CD4-positive, CD25-positive, alpha-beta regulatory T cell (primary cell): ENCODE measurements around the gene KIZ. TPM values are rescaled to one million over a fixed set of nuclear protein-coding genes. Genes with fewer than 3 reads are reported as not detected.

Experiments
- ATAC-seq, 2 donors: fragments of 150-1000 bp; cut with Tn5 transposase; one replicate each; pipeline ENCODE4 v1.10.0; 2021; ENCODE audit warnings: low read depth in 2 of 2, moderate number of reproducible peaks in 2 of 2, moderate library complexity in 1 of 2
- DNase-seq, 3 donors: peaks; one replicate each; pipeline versions ENCODE4 v3.0.0 to v3.0.0-alpha.2; 2012 to 2022; ENCODE audit warnings: mixed read lengths in 1 of 3
- H3K27ac ChIP-seq: one replicate; pipeline ENCODE4 v1.7.0; 2013; ENCODE audit warnings: mild to moderate bottlenecking, low read length; ENCODE audit not compliant: insufficient read depth, poor library complexity, severe bottlenecking
- H3K27me3 ChIP-seq: one replicate; pipeline ENCODE4 v1.7.0; 2013; ENCODE audit warnings: low read length; ENCODE audit not compliant: control insufficient read depth, insufficient read depth
- H3K36me3 ChIP-seq: one replicate; pipeline ENCODE4 v1.7.0; 2013; ENCODE audit warnings: mild to moderate bottlenecking, low read length, moderate library complexity; ENCODE audit not compliant: control insufficient read depth, insufficient read depth
- H3K4me1 ChIP-seq: 2 replicates; pipeline ENCODE4 v1.7.0; 2013; ENCODE audit warnings: mild to moderate bottlenecking, low read length; ENCODE audit not compliant: insufficient read depth, control insufficient read depth, poor library complexity, severe bottlenecking
- H3K4me3 ChIP-seq: one replicate; pipeline ENCODE4 v1.7.0; 2013; ENCODE audit warnings: low read depth, mild to moderate bottlenecking, low read length, moderate library complexity
- H3K9me3 ChIP-seq, 2 experiments: 1 replicate in 1 of 2; 2 replicates in 1 of 2; pipeline ENCODE4 v1.7.0; 2013; ENCODE audit warnings: low read length in 2 of 2, mild to moderate bottlenecking in 1 of 2, moderate library complexity in 1 of 2; ENCODE audit not compliant: control insufficient read depth in 2 of 2
- H3K27ac Mint-ChIP-seq, 3 donors: one replicate each; pipeline ENCODE4 v1.8.0; 2020 to 2022; ENCODE audit warnings: mild to moderate bottlenecking in 3 of 3, mixed read lengths in 3 of 3, moderate library complexity in 2 of 3
- H3K27me3 Mint-ChIP-seq: one replicate; pipeline ENCODE4 v1.8.0; 2022; ENCODE audit warnings: mild to moderate bottlenecking, mixed read lengths
- H3K36me3 Mint-ChIP-seq: one replicate; pipeline ENCODE4 v1.8.0; 2020; ENCODE audit warnings: mixed read lengths
- H3K4me1 Mint-ChIP-seq, 4 donors: one replicate each; pipeline ENCODE4 v1.8.0; 2020 to 2022; ENCODE audit warnings: mixed read lengths in 4 of 4, mild to moderate bottlenecking in 1 of 4
- H3K4me3 Mint-ChIP-seq, 4 donors: one replicate each; pipeline ENCODE4 v1.8.0; 2020 to 2022; ENCODE audit warnings: mild to moderate bottlenecking in 4 of 4, mixed read lengths in 4 of 4, moderate library complexity in 3 of 4
- H3K9me3 Mint-ChIP-seq, 7 donors: one replicate each; pipeline ENCODE4 v1.8.0; 2020 to 2022; ENCODE audit warnings: mixed read lengths in 7 of 7, mild to moderate bottlenecking in 3 of 7, moderate library complexity in 2 of 7
- polyA plus RNA-seq, 4 donors: library from polyadenylated mRNA; unstranded; fragments of 300-500 nt; fragmentation: Illumina TruSeq; gene quantifications; one replicate each; pipeline ENCODE4 v1.2.3, GENCODE V29; 2021
- total RNA-seq: library from RNA; stranded (reverse); gene quantifications from one replicate; pipeline ENCODE4 v1.2.3, GENCODE V29; 2022

The KIZ gene
- total and polyA plus RNA-seq, 5 donors from 2014 or later, result 16.8 to 32.8 (median 21.0) TPM

DNA sequence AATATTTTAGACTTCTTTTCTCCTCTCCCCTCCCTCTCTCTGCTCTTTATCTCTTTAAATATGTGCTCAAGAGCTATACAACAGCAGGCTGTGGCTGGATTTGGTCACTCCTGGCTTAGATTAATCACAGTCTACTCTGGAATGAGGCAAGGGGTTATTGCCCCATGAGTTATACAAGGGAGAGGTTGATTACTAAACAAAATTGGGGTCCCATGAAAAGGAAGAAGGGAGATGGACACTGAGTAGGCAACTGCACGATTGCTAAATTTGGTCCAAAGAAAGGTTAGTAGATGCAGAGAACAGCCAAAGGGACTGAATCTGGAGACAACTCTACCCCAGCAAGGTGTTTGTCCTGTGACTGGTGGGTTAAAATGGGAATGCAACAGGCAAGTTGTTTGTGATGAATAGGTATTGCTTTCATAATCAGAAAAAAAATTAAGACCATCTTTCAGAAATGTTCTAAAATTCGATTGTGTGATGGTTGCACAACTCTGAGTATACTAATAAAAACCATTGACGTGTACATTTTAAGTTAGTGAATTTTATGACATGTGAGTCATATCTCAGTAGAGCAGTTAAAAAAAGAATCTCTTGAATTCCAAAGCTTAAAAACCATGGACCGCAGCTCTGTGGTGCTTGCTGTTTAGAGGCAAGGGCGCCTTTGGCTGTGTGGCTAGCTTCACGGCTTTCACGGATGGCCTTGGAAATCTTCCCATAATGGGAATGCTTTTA lies 57.1 kb downstream of the KIZ start:
- Histone ChIP-seq H3K4me1 (no peaks in the 10 kb centered on the region), H3K27ac (no peak overlapping the region), H3K4me3 (no peak overlapping the region), H3K9me3 (no peaks in the 10 kb centered on the region), H3K27me3 (no peaks in the 10 kb centered on the region), H3K36me3 (no peaks in the 10 kb centered on the region)
- no peaks in the 10 kb centered on the region for H3K27me3 Mint-ChIP-seq
- no peak for DNase-seq
- no peak overlapping the region for H3K4me3 Mint-ChIP-seq
- no peaks in the 10 kb centered on the region for H3K9me3 Mint-ChIP-seq
- peaks cover 5 to 17% (median 9%) of the 10 kb centered on the region in 4 donors for H3K4me1 Mint-ChIP-seq
- peaks cover 34% of the 10 kb centered on the region for H3K36me3 Mint-ChIP-seq
- no peak for ATAC-seq
- no peak overlapping the region for H3K27ac Mint-ChIP-seq

DNA sequence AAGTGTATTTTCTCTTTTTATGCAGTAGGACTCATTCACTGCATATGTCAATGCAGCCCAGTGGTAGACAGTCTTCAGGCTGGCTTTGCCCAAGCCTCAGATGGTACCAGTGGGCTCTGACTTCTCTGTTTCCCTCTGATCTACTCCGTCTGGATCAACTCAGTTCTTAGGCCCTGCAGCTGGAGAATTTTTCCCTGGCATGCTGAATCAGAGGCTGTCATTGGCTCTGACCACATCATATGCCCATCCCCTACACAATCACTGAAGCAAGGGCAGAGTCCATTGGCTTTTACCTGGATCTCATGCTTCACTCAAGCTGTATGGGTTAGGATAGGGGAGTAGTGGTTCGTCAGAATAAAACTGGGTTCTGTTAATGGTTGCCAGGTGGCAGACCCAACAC lies 57.8 kb downstream of the KIZ start:
- no peaks in the 10 kb centered on the region for H3K9me3 Mint-ChIP-seq
- H3K27ac Mint-ChIP-seq, result no peak overlapping the region
- no peaks in the 10 kb centered on the region for H3K9me3 ChIP-seq
- DNase-seq (no peak), ATAC-seq (no peak)
- no peaks in the 10 kb centered on the region for H3K4me1 ChIP-seq
- no peaks in the 10 kb centered on the region for H3K27me3 Mint-ChIP-seq
- no peaks in the 10 kb centered on the region for H3K36me3 ChIP-seq
- peaks cover 32% of the 10 kb centered on the region for H3K36me3 Mint-ChIP-seq
- no peak overlapping the region for H3K27ac ChIP-seq
- H3K4me1 Mint-ChIP-seq, result peaks cover 5 to 13% (median 9%) of the 10 kb centered on the region in 4 donors
- H3K4me3 ChIP-seq, result no peak overlapping the region
- no peak overlapping the region for H3K4me3 Mint-ChIP-seq
- H3K27me3 ChIP-seq, result no peaks in the 10 kb centered on the region

DNA sequence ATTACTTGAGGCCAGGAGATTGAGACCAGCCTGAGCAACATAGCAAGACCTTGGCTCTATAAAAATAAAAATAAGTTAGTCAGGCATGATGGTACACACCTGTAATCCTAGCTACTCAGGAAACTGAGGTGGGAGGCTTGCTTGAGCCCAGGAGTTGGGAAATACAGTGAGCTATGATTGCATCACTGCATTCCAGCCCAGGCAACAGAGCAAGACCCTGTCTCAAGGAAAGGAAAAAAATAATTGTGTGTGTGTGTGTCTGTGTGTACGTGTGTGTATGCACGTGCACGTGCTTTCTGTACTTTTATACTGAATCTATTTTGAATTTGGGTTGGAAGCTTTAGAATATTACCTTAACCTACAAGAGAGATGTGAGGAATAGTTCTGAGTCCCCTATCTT lies 58.9 kb downstream of the KIZ start:
- H3K4me3 ChIP-seq, result no peak overlapping the region
- no peaks in the 10 kb centered on the region for H3K4me1 ChIP-seq
- no peak overlapping the region for H3K4me3 Mint-ChIP-seq
- peaks cover 29% of the 10 kb centered on the region for H3K36me3 Mint-ChIP-seq
- H3K27me3 ChIP-seq, result no peaks in the 10 kb centered on the region
- no peaks in the 10 kb centered on the region for H3K9me3 ChIP-seq
- no peaks in the 10 kb centered on the region for H3K36me3 ChIP-seq
- H3K27ac ChIP-seq, result no peak overlapping the region
- DNase-seq, result no peak
- ATAC-seq, result no peak
- H3K9me3 Mint-ChIP-seq, result no peaks in the 10 kb centered on the region
- no peaks in the 10 kb centered on the region for H3K27me3 Mint-ChIP-seq
- H3K4me1 Mint-ChIP-seq, result peaks cover 0 to 5% (median under 1%) of the 10 kb centered on the region in 4 donors
- no peak overlapping the region for H3K27ac Mint-ChIP-seq

GRCh38 chr20:21185849-21186248 lies 60.0 kb downstream of the KIZ start:
- H3K4me3 ChIP-seq, result no peak overlapping the region
- no peaks in the 10 kb centered on the region for H3K9me3 Mint-ChIP-seq
- H3K4me1 ChIP-seq, result no peaks in the 10 kb centered on the region
- peaks cover 0 to 5% (median 2%) of the 10 kb centered on the region in 4 donors for H3K4me1 Mint-ChIP-seq
- no peaks in the 10 kb centered on the region for H3K27me3 Mint-ChIP-seq
- H3K27ac Mint-ChIP-seq, result no peak overlapping the region
- H3K4me3 Mint-ChIP-seq, result no peak overlapping the region
- H3K27ac ChIP-seq, result no peak overlapping the region
- no peak for ATAC-seq
- DNase-seq, result no peak
- H3K36me3 Mint-ChIP-seq, result peaks cover 31% of the 10 kb centered on the region
- H3K36me3 ChIP-seq, result no peaks in the 10 kb centered on the region
- no peaks in the 10 kb centered on the region for H3K27me3 ChIP-seq
- H3K9me3 ChIP-seq, result no peaks in the 10 kb centered on the region

DNA sequence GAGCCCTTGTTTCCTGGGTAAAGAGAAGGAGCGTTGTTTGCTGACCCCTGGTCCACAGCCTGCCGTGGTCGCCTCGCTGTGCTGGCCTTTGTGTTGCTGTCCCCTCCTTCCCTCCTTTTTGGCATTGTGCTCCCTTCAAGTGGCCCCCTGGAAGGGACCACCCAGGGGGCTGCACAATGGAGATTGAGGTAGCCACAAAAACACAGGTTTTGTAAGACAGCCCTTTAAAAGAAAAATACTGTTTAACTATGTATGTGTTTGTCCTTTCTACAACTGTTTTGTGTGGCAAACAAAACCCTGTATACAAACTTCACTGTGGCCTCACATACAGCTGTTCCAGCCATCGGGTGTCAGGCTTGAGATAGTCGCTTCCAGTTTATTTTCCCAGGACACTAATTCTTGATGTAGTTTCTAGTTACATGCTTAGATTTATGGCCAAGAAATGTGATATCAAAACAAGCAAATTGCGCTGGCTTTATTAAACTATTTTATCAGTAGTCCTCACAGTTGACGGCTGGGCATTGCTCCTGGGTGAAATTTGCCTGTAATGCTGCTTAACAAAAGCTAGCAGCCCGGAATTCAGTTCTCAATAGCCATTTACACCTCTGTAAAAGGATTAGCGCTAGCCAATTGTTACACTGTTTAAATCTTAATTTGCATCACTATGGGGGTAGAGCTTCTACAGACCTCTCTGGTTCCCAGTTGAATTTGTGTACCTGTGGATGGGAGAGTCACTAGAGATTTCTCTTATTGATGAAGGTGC lies 64.1 kb downstream of the KIZ start:
- H3K27ac Mint-ChIP-seq, result no peak overlapping the region
- peaks cover 34% of the 10 kb centered on the region for H3K36me3 Mint-ChIP-seq

GRCh38 chr20:21190869-21191268 lies 65.0 kb downstream of the KIZ start:
- Mint-ChIP-seq H3K9me3 (no peaks in the 10 kb centered on the region), H3K27ac (no peak overlapping the region), H3K4me3 (no peak overlapping the region), H3K4me1 (peaks cover 0 to 6% (median 0%) of the 10 kb centered on the region in 4 donors), H3K36me3 (peaks cover 38% of the 10 kb centered on the region), H3K27me3 (no peaks in the 10 kb centered on the region)
- H3K27ac ChIP-seq, result no peak overlapping the region
- no peak overlapping the region for H3K4me3 ChIP-seq
- ATAC-seq, result no peak
- H3K9me3 ChIP-seq, result no peaks in the 10 kb centered on the region
- no peak for DNase-seq
- no peaks in the 10 kb centered on the region for H3K36me3 ChIP-seq
- no peaks in the 10 kb centered on the region for H3K27me3 ChIP-seq
- H3K4me1 ChIP-seq, result no peaks in the 10 kb centered on the region

More for the DNA sequence above, 64.1 kb downstream of the KIZ start:
- no peak overlapping the region for H3K4me3 Mint-ChIP-seq
- ATAC-seq, result no peak
- no peaks in the 10 kb centered on the region for H3K4me1 ChIP-seq
- no peaks in the 10 kb centered on the region for H3K9me3 Mint-ChIP-seq
- H3K27me3 Mint-ChIP-seq, result no peaks in the 10 kb centered on the region
- no peak overlapping the region for H3K4me3 ChIP-seq
- DNase-seq, result no peak
- peaks cover 0 to 6% (median 0%) of the 10 kb centered on the region in 4 donors for H3K4me1 Mint-ChIP-seq
- H3K27me3 ChIP-seq, result no peaks in the 10 kb centered on the region
- H3K9me3 ChIP-seq, result no peaks in the 10 kb centered on the region
- no peak overlapping the region for H3K27ac ChIP-seq
- no peaks in the 10 kb centered on the region for H3K36me3 ChIP-seq

- H3K36me3 Mint-ChIP-seq, result peaks cover 40% of the 10 kb centered on the region
- Histone ChIP-seq H3K9me3 (no peaks in the 10 kb centered on the region), H3K27me3 (no peaks in the 10 kb centered on the region), H3K4me1 (no peaks in the 10 kb centered on the region), H3K36me3 (no peaks in the 10 kb centered on the region), H3K27ac (no peak overlapping the region), H3K4me3 (no peak overlapping the region)
- H3K27ac Mint-ChIP-seq, result peak overlapping the region in 1 of 3 donors; percentile 55
- H3K4me1 Mint-ChIP-seq, result peaks cover 0 to 6% (median 0%) of the 10 kb centered on the region in 4 donors
- no peaks in the 10 kb centered on the region for H3K9me3 Mint-ChIP-seq
- no peak for DNase-seq
- ATAC-seq, result no peak
- H3K27me3 Mint-ChIP-seq, result no peaks in the 10 kb centered on the region
- H3K4me3 Mint-ChIP-seq, result no peak overlapping the region
These were observed 66.0 kb downstream of the KIZ start for GRCh38 chr20:21191839-21192238.
